GM19395 (cell line): ENCODE results near the gene RAMP2.
"Not testable (repeated sequence)": the region's sequence is repeated elsewhere in the genome, so short reads cannot be mapped to it uniquely, and the experiment has no call there.

Source experiments
- ATAC-seq: cut with Tn5 transposase; IDR thresholded peaks from one replicate; pipeline ENCODE4 v1.9.1; 2021; ENCODE audit warnings: mild to moderate bottlenecking, moderate library complexity; ENCODE audit not compliant: unreplicated experiment

RAMP2 gene, protein sequence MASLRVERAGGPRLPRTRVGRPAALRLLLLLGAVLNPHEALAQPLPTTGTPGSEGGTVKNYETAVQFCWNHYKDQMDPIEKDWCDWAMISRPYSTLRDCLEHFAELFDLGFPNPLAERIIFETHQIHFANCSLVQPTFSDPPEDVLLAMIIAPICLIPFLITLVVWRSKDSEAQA

DNA sequence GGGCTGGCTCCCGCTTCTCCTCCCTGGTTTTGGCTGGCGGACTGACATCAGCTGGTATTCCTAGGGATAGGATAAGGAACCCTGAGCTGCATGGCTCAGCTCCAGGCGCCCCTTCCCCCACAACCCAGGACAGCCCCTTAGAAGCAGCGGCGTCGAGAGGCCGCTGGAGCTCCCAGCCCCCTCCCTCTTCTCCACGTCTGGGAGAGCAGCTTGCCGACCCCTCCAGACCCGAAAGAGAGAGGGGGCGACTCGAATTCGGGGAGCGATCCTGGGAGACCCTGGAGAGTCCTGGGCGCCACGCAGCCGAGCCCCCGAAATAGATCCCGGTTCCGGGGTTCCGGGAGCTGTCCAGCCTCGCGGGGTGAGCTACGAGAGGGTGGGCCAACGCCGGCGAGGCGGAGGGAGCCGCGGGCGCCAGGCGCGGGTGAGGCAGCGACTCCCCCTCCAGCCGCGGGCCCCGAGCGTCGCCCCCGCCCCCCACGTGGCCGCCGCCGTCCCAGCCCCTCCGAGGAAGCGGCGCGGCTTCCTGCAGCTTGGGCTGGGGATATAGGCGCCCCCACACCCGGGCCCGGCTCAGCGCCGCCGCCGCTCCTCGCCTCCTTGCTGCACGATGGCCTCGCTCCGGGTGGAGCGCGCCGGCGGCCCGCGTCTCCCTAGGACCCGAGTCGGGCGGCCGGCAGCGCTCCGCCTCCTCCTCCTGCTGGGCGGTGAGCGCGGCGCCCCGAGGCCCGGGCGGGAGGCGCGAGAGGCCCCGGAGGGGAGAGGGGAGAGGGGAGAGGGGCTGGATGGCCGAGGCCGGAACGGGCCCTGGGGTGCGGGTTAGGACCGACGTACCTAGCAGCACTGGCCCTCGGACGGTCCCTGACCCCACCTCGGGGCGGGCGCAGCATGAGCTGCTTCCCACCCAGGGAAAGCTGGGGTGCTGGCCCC is at the start of gene RAMP2:
TSS of gene RAMP2 (plus strand) at position 576 of the 930 bp plus-strand sequence. CDS start at position 611, 35 bp downstream.
- no peak for ATAC-seq

DNA sequence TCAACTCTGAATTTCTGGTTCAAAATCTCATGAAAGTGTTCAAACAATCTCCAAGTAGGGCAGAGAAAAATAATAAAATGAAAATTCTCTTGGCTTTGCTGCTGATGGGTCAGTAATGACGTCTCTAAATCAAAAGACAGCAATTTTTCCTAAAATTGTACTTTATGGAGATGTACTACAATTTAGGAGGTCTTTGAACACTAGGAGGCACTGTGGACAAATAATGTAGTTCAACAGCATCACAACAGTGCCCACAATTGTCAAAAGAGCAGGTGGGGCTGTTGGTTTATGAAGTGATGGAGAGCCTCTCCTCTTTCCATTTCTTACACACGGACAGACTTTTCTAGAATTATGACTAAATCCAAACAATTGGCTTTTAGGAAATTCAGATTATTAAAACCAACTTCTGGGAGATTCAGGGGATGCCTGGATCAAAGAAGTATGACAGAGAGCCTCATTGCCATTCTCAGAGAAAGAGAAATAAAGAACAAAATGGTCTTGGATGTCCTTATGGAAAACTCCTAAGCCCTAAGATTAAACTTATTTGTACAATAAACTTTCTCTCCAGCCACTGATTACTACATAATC is 39.9 kb upstream of the RAMP2 start:
- no peak for ATAC-seq

- no peak for ATAC-seq
Measured at GRCh38 chr17:42723636-42724035, 37.4 kb upstream of the RAMP2 start.

DNA sequence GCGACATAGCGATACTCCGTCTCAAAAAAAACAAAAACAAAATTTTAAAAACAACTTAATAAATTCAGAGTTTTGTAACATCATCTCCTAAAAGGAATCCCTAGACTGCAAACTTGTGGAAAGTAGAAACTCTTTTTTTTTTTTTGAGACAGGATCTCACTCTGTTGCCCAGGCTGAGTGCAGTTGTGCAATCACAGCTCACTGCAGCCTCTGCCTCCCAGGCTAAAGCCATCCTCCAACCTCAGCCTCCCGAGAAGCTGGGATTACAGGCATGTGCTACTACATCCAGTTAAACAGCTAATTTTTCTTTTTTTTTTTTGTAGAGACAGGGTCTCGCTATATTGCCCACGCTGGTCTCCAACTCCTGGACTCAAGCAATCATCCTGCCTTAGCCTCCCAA is 35.9 kb upstream of the RAMP2 start:
- no peak for ATAC-seq

- ATAC-seq, result no peak
Measured at GRCh38 chr17:42740699-42741098, 20.3 kb upstream of the RAMP2 start.

GRCh38 chr17:42742916-42743315 is 18.1 kb upstream of the RAMP2 start:
- ATAC-seq, result not testable (repeated sequence)

DNA sequence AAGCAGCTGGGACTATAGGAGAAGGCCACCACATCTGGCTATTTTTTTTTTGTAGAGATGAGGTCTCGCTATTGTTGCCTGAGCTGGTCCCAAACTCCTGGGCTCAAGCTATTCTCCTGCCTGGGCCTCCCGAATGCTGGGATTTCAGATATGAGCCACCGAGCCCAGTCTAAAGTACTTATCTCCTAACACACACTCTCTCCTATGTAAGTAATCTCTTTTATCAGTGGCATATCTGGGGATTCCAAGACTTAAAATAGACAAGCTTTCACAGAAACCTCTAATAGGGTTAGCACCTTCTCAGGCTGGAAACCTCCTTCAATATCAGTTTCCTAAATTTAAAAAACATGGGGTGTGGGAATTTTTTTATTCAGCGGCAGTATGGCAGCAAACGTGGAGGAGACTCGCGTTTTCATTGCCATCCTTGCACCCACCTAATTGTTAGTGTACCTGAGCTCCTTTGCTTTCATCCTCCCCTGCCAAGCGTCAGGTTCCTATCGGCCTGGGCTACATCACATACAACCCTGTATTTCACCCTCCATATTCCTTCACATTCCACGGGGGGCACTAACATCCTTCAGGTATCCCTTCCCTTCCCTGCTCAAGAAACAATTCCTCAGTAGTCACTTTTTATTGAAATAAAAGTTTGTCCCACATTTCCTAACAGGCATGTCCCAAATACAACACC is 17.3 kb upstream of the RAMP2 start:
- no peak for ATAC-seq

DNA sequence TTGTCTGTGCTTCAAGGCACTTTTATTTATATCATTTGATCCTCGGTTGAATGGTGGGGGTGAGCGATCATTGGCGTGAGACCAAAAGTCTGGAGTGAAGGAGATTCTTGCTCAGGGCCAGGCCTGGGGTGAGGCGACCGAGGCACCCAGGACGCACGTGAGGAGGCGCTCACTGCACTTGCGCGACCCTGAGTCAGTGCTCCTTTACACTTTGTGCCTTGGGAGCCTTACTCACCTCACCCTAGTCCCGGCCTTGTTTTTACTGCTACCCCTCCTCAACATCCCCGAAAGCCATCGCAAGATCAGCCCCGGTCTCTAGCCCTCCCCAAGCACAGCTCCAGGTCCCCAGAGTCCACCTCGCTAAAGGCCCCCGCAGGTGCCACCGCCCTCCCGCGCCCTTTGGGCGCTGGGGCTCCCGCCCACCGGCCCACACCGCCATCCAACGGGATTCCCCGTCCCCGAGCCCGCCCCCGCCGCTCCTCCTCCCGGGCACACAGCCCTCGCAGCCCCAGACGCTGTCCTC is 16.7 kb upstream of the RAMP2 start:
- peak; percentile 63 for ATAC-seq

DNA sequence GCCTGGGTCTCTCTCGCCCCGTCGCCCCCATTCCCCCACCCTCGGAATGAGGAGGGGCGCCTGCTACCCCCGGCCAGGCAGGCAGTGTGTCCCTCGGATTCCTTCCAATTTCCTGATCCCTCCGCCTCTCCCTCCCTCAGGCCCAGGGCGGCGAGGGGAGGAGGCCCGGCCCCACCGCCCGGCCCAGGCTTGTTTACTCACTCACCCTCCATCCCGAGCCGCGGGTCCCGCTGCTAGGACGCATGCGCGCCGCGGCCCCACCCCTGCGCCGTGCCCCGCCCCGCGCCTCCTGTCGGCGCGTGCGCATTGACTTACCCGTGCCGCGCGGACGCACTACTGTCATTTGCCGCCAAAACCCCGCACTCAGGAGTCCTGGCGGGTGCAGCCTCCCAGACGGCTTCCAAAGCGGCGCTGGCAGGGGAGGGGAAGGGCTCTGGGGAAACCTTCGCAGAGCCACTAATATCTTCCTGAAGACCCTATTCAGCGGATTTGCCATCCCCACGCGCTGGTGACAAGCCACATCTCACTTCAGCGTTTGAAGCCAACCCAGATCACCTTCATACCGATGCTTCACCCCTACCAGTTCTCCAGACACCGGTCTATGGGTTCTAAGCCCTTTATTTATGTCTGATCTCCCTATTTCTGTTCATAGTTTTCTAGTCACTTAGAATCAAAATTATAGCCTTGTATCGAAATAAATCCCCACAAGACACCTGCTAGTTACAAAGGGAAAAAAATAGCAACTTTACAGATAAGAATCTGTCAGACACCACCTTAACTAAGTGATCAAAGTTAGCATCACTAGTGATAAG is 16.0 kb upstream of the RAMP2 start, which contains the start of gene EZH1:
TSS of gene EZH1 (minus strand) at position 235 of the 812 bp plus-strand sequence. CDS start 16,099 bp downstream, outside the sequence.
- peak; percentile 79 for ATAC-seq

GRCh38 chr17:42748202-42748907 is 12.7 kb upstream of the RAMP2 start:
- no peak for ATAC-seq

GRCh38 chr17:42748908-42749798 is 11.9 kb upstream of the RAMP2 start:
- no peak for ATAC-seq

DNA sequence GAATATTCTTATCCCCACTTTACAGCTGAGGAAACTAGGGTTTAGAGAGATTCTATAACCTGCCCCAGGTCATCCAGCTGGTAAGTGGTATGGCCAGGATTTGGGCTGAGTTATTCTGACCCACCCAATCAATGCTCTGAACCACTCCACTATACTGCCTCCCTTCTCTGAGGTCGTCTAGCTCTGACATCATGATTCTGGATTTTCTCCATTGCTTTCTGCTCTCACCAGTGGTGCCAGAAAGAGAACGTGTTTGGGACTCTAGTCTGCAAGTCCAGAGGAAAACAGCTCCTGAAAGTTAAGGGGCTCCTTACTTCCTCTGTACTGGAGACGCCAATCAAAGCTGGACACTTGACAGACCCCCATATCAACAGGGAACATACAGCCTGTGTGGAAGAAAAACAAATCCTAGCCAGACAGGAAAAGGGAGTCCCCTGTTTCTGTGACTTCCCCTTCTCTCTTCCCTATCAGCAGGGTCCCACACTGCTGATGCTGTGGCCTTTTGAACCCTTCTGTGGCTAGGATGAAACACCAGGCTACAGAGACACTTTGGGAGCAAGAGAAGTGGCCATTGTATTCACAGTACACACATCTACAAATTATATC is 10.2 kb upstream of the RAMP2 start:
- ATAC-seq, result no peak

- no peak for ATAC-seq
Measured at GRCh38 chr17:42751628-42752027, 9.4 kb upstream of the RAMP2 start.

- ATAC-seq, result no peak
Measured at GRCh38 chr17:42754782-42755181, 6.2 kb upstream of the RAMP2 start.

- no peak for ATAC-seq
Measured at GRCh38 chr17:42759982-42760651, 910 bp upstream of the RAMP2 start.

DNA sequence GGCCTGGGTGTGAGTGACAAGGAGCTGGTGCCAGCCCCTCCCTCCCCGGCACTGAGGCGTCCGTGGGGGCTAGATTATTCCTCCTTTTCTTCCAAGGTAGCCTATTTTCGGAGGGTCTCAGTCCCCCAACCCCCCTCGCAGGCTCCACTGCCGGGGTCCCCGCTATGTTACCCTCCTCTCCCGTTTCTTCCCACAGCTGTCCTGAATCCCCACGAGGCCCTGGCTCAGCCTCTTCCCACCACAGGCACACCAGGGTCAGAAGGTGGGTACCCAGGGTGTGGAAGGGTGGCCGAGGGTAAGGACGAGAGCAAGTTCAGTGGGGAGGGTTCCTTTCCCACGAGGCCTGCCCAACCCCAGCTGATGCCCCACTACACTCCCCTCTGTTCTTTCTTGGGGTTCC is 611 bp downstream of the RAMP2 start:
- no peak for ATAC-seq

- no peak for ATAC-seq
Measured at GRCh38 chr17:42766124-42766523, 5.1 kb downstream of the RAMP2 start.
